GM18505 (cell line): ENCODE data around the gene DCANP1.

Source experiments
- ATAC-seq: cut with Tn5 transposase; IDR thresholded peaks from one replicate; pipeline ENCODE4 v1.9.1; 2021; ENCODE audit not compliant: unreplicated experiment
- POLR2A ChIP-seq: IDR thresholded peaks from 4 replicates; pipeline ENCODE4 v1.6.1; 2011; ENCODE audit warnings: borderline replicate concordance; ENCODE audit not compliant: insufficient read depth, insufficient read length; ENCODE audit errors: extremely low read depth

Gene DCANP1

DNA sequence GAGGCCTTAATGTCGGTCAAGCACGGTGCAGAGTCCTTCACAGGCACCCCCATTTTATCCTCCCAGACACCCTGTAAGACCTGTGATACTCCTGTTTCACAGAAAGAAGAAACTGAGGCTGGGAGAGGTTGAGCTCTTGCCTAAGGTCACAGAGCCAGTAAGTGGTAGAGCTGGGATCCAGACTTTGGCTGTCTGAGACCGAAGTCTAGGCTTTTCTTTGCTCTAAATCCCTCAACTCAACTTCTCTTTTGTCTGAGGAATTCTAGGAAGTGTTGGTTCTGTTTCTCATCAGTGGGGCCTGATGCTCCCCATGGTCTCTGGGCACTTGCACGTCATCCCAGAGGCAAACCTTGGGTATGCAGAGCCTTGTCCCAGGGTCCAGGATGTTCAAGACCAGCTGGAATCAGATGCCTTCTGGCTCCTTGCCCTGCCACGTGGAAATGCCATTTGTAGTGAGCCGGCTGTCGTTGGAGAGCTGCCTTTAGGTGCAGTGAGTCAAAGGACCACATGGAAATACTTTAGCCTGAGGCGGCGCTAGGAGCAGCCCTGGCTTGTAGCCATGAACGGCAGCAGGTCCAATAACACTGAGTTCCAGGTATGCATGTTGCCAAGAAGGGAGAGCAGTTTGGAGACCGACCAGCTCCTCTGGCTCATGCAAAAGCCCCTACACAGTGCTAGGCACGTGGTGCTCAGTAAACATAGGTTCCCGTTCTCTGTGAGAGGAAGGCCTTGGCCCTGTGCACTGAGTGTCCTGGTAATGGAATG lies 9.2 kb downstream of the DCANP1 start:
- ATAC-seq, result no peak
- no peak for TF ChIP-seq POLR2A

GRCh38 chr5:135437422-135437795 lies 9.7 kb downstream of the DCANP1 start:
- no peak for ATAC-seq
- no peak for TF ChIP-seq POLR2A

DNA sequence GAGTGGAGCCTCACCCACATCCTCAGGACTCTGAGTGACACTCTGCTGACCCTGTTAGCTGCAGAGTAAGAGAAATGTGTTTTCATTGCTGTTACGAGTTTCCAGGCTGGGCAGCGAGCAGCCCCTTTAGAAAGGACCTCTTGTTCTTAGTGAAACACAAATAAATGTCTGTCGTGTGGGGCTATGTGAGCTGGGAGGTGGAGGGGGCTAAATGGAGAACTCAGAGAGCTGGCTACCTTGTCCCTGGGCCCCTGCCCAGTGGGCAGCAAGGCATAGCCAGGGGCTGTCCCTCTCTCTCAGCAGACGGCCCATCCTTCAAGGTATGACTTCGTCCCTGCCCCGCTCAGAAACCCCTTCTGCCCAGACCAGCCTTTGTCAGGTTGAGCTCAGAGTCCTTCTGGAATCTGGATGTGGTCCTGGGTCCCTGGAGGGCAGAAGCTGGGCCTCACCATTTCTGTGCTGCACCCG lies 10.2 kb downstream of the DCANP1 start:
- no peak for TF ChIP-seq POLR2A
- ATAC-seq, result no peak

- TF ChIP-seq POLR2A, result no peak
These were observed 11.4 kb downstream of the DCANP1 start for GRCh38 chr5:135435467-135436330.

DNA sequence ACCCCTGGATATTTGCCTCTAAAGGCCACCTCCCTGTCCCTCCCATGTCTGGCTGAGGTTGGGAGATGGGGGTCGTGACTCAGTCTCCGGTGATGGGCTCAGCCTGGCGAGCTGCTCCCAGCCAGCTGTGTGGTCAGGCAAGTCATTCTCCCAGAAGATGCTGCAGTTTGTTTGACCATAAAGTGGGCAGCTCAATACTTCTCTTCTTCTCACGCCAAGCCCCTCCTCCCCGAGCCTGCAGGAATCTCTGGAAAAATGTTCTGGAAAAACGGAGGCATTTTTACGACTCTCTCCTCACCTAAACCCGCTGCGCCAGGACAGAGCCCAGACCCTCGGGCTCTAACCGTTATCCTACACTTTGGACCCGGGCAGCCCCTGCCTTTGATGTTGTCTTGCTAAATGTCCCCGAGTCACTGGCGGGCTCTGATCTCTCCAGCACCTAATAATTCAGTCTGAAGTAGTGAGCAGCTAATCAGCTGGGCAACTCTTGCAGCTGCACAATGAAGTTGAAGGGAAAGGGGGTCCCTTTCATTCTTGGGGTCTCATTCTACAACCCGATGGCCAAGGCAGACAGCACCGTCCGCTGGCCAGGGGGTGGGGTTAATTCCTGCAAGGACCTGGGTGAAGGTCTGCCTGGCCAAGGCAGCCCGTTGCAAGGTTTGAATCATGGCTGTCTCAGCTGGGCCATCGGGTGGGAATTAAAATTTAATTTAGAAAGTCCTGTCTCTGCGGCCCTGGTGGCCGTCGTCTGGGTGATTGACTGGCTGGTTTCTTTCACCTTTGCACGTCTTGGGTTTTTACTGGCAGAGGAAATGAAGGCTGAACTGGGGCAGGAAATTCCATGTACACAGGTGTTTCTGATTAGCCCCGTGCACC lies 12.3 kb downstream of the DCANP1 start:
- no peak for TF ChIP-seq POLR2A
- ATAC-seq, result no peak

More at GRCh38 chr5:135435467-135436330, 11.4 kb downstream of the DCANP1 start:
- ATAC-seq, result no peak

GRCh38 chr5:135433681-135434426 lies 13.3 kb downstream of the DCANP1 start:
- ATAC-seq, result no peak
- TF ChIP-seq POLR2A, result no peak

GRCh38 chr5:135432113-135432512 lies 15.0 kb downstream of the DCANP1 start:
- TF ChIP-seq POLR2A, result no peak
- no peak for ATAC-seq

GRCh38 chr5:135430135-135430437 lies 17.1 kb downstream of the DCANP1 start:
- no peak for TF ChIP-seq POLR2A
- no peak for ATAC-seq

DNA sequence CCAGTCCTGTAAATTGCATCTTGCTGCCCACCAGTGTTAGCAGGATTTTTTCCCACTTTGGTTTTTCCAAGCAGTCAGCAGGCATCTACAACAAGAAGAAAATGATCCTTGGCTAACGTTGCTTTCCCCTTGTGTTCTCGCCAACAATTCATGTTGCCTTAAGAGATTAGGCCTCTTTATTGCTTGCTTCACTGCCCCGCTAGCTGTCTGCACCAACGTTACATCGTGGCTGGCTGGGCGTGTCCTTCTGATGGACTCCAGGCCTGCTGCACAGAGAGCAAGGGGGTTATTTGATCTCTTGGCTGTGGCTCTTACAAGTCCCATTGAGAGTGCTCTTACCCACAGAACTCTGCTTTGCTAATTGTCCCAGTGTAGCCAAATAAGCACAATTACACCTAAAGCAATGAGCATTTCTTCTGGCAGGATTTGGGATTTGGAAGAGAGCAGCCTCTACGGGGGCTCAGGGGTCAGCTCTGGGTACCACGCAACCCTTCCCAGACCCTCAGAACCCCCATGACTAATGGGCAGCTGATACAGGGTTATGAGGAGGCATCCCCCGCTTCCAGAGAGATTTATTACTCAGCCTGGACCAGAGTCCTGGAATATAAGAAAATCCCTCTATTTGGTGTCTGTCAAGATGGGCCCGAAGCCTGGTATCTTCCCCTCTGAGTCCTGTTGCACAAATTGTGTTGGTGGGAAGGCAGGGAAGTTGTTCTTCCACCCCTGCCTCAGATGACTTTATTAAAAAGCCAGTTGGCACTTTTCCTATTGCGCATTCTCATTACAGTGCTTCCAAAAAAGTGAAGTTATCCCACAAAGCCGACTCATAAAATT lies 17.6 kb downstream of the DCANP1 start:
- TF ChIP-seq POLR2A, result no peak
- ATAC-seq, result no peak

DNA sequence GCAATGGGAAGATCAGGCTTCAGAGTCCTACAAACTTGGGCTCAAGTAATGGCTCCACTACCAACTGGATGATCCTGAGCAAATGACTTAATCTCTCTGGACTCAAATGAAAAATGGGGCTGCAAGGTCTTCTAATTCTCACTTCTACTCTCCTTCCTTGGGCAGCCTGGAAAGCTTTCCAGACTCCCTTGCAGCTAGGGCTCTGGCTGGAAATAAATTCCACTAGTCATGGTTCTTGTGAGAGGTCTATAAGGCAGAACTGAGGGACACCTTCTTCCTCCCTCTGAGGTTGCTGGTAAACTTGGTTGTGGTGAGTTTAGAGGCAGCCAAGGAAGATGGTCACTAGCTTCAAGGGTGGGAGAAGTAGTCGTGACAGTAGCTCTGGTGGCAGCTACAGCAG lies 18.6 kb downstream of the DCANP1 start:
- TF ChIP-seq POLR2A, result no peak
- ATAC-seq, result no peak

DNA sequence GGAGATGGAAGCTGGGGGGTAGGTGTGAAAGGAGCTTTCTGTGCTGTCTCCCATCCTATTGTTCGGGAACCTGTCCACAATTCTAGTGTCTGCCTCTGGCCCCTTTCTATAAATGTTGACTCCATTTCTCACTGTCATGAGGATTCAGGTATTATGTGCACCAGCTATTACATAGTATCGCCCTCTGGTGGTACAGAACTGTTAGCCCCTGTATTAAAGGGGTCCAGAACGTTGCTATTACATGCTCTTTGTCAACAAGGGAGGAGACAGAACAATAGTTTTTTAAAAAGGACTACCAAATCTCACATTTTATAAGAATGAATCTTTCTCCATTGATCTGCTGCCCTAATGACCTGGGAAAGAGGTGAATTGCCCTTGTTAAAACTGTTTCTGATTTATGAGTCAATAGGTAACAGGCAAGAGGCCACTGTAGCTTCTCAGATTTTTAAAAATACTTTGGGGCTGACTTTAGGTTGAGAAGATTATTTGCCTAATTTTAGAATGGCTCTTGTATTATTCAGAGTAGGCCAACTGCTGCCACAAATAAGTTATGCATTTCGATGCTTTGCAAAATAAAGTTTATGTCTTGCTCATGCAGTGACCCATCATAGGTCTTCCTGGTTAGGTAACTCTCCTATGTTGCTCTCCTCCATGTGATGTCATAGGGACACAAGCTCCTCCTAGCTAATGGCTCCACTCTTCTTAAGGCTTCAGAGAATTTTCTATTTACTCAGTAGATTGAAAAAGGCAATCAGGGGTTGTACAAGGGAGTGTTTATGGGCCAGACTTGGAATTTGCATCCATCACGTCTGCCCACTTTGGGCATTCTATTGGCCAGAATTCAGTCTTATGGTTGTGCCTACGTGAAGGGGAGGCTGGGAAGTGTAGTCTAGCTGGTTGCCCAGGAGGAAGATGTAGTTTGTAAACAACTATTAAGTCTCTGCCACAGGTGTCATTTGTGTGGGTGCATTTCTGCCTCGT lies 20.8 kb downstream of the DCANP1 start:
- peak; percentile 68 for ATAC-seq
- no peak for TF ChIP-seq POLR2A
